Activated CD4-positive, CD25-positive, alpha-beta regulatory T cell treated with anti-CD3 and anti-CD28 coated beads, Interleukin-2, amount 50 U/mL, for 16 hours (primary cell): Measurements from ENCODE around the gene FKBP8.
A peak's percentile ranks its signal among the peaks of the same experiment; 100 is the strongest.
"Not testable (repeated sequence)": the region's sequence is repeated elsewhere in the genome, so short reads cannot be mapped to it uniquely, and the experiment has no call there.

ENCODE experiments used
- DNase-seq: peaks from one replicate; pipeline ENCODE4 v3.0.0-alpha.2; 2020; ENCODE audit warnings: low read depth, low spot score

The FKBP8 gene

GRCh38 chr19:18558604-18559003, 15.2 kb upstream of the FKBP8 start:
- no peak for DNase-seq

GRCh38 chr19:18558202-18558555, 14.8 kb upstream of the FKBP8 start:
- no peak for DNase-seq

DNA sequence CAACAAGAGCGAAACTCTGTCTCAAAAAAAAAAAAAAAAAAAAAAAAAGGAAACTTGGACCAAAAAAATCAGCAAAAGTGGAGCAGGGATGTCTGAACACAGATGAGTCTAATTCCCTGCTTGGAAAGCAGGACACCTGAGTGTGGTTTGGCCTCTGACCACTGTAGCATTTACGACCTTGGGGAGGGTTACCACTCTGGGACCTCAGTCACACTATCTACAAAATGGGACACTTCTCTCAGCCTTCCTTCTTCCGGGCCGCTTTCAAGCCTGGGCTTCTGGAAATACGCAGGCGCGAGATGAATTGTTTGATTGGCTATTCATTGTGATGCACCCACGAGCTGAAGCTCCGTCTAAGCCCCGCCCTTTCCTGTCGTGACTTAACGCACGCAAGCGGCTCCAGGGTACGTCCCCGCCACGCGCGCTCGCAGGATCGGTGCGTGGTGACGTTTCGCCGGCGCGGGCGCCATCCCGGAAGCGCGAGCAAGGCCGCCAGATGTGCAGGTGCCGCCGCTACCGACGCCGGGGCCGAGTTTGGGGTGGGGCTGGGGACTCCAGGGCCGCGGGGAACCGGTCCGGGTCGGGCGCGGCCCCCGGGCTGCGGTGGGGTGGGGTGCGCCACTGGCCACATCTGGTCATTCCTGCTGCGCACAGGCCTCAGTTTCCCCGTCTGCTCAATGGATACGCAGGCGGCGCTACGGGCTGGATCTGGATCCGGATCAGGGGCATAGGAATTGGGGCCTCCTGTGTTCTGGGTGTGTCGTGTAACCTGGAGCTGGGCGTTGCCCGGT, 14.2 kb upstream of the FKBP8 start, which contains the start of gene KXD1:
KXD1 (plus strand) TSS at position 460 of the 791 bp plus-strand sequence. CDS start 4,187 bp downstream, outside the sequence.
- DNase-seq = peak; percentile 97

DNA sequence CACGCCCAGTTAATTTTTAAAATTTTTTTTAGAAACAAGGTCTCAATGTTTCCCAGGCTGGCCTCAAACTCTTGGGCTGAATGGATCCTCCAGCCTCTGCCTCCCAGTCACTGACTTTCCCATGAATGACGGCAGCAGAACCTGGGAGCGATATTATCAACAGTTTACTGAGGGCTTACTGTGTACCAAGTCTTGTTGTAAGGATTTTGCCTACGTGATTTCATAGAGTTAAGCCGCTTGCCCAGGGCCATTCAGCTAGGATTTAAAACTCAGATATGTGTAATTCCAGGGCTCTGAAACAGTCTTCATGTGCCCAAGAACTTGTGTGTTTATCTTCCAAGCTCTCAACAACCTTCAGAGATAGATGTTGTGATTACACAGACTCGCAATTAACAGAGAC, 8.3 kb upstream of the FKBP8 start:
- DNase-seq = no peak

- peak; percentile 53 for DNase-seq
Measured at GRCh38 chr19:18543814-18544475, 572 bp upstream of the FKBP8 start.

GRCh38 chr19:18541992-18542940, 1.1 kb downstream of the FKBP8 start:
- DNase-seq = no peak

DNA sequence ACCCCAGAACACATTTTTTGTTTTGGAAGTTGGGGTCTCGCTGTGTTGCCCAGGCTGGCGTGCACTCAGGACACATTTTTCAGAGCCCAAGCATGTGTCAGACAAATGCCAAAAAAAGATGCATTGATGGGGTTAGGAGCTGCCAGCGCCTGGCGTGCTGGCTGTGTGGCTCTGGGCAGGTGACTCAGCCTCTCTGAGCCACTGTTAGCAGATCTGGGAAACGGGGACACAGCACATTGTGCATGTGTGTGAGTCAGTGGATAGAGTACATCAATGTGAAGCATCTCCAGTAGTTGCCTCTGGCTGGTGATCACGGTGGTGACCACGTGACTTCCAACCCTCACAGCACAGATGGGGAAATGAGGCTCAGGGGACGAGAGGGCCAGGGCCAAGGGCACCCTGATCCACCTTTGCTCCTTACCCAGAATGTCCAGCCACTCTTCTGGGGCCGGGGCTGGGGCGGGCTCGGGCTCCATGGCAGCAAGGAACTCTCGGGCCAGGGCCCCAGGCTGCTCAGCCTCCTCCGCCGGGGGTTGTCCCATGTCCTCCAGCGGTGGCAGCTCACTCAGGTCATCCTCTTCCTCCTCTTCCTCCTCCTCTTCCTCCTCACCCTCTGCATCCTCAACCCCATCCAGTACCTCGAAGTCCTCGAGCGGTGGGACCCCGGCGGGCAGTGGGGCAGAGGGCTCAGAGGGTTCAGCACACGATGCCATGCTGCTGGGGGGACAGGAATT, 1.9 kb downstream of the FKBP8 start:
- DNase-seq = no peak

- not testable (repeated sequence) for DNase-seq
Measured at GRCh38 chr19:18540200-18540599, 3.2 kb downstream of the FKBP8 start.

DNA sequence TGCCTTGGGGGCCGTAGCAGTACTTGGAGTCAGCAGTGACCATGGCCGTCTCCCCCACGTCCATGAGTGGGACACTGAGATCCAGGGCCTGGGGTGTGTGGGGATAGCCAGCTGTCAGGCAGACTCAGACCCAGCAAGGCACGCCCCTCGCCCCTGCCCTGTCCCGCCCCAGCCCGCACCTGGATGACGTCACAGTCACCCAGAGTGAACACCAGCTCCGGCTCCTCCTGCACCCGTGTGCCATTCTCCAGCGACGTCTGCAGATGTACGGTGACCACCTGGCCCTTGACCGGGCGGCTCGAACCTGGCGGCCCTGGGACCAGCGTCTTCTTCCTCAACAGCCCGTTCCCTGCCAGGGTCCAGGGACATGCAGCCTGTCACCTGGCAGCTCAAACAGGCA, 4.0 kb downstream of the FKBP8 start:
- DNase-seq = no peak

DNA sequence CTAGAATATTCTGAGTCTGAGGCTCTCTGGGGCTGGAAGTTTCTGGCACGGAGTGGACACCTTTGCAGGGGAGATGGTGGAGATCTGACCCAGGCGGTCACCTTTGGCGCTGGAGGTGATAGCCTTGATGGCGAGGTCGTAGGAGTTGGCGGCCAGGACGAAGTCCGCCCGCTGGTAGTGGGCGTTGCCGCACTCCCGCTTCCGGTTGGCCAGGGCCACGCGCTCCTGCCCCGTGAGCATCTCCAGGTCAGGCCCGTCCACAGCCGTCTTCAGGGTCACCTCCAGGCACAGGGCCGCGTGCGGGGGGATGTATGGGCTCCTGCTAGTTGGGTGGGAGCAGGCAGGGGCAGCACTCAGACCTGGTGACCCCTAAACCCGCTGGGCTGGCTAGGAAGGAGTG, 5.3 kb downstream of the FKBP8 start:
- DNase-seq = no peak

DNA sequence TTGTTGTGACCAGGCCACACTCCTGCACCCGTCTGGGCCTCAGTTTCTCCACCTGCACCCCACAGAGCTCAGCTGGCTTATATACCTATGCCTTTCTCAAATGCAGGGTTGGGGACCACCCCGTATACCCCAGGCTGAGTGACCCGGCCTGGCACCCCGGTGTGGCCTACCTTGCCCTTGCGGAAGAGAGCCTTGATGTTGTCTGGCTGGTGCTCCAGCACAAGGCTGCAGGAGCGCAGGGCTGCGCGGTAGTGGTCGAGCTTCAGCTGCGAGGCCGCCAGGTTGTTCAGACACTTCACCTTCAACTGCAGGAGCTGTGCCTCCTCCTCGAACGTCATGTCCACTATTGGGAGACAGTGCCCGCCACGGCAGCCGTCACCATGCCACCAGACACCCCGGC, 5.9 kb downstream of the FKBP8 start:
- DNase-seq = no peak

GRCh38 chr19:18536475-18536874, 6.9 kb downstream of the FKBP8 start:
- no peak for DNase-seq

DNA sequence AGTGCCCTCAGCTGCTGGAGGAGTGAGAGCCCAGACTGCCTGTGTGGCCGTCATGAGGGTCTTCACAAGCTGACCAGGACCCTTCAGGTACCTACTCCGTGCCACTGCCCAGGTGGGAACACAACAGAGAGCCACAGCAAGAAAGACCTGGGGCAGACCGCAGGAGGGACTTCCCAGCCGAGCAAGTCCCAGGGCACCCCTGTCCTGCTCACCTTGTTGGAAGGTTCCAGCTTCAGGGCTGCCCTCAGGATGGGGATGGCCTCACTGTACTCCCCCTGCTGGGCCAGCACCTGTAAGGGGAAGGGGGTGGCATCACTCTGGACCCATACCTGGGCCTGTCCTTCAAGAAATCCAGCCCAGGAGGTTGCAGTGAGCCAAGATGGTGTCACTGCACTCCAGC, 10.3 kb downstream of the FKBP8 start:
- no peak for DNase-seq

GRCh38 chr19:18532168-18532890, 11.0 kb downstream of the FKBP8 start:
- no peak for DNase-seq

DNA sequence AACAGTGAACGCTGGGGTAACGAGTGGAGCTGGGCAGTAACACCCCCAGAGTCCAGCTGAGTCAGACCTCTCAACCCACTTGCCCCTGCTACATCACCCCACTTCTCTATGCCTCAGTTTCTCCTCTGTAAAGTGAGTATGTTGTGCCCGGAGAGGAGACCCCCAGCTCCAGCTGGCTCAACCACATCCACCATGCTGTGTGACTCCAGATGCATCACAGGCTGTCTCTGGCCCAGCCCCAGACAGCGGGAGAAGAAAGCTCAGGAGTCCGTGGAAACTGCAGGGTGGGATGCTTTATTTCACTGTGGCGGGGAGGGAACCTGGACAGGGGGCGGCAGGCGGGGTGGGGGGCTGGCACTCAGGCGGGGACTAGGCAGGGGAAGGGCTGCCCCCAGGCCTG, 11.9 kb downstream of the FKBP8 start:
- DNase-seq = no peak

DNA sequence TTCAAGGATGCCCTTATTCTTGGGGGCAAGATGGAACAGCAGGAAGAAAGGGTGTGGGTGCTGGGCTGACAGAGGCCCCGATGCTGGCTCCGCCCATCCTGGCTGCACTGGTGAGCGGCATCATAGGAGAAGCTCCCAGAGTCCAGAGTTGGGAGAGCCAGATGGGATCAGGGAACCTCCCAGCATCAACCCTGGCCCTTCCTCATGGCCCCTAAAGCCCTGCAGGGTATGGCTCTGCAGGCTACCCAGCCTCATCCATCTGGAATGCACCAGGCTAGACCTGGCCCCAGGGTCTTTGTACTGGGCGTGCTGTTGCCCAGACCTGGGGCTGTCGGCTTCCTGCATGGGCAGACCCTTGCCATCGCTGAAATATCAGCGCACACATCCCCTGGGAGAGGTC, 13.6 kb downstream of the FKBP8 start:
- no peak for DNase-seq

DNA sequence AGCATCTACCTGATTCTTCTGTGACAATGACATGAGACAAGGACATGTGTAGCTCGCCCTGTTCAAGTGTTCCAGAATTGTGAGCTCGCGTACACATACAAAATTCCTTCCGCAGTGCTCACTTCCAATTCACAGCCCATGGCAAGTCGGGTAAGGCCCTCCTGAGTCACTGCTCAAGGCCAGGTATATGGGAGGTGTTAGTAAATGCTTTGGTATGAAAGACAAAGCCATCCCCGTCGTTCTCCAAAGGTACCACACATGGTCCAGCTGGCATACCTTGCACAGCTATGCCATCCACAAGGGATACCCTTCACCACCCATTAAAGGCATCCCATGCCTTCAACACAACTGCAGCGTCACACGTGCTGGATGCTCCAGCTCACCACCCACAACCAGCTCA, 17.1 kb downstream of the FKBP8 start:
- no peak for DNase-seq

DNA sequence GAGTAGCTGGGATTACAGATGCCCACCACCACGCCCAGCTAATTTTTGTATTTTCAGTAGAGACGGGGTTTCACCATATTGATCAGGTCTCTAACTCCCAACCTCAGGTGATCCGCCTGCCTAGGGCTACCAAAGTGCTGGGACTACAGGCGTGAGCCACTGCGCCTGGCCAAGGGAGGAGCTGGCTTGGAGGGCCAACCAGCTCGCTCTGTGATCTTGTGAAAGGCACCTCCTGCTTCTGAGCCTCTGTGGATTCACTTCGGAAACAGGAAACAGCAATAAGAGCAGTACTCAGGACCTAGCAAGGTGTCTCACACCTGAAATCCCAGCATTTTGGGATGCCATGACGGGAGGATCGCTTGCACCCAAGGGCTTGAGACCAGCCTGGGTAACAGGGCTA, 19.5 kb downstream of the FKBP8 start:
- DNase-seq = no peak

DNA sequence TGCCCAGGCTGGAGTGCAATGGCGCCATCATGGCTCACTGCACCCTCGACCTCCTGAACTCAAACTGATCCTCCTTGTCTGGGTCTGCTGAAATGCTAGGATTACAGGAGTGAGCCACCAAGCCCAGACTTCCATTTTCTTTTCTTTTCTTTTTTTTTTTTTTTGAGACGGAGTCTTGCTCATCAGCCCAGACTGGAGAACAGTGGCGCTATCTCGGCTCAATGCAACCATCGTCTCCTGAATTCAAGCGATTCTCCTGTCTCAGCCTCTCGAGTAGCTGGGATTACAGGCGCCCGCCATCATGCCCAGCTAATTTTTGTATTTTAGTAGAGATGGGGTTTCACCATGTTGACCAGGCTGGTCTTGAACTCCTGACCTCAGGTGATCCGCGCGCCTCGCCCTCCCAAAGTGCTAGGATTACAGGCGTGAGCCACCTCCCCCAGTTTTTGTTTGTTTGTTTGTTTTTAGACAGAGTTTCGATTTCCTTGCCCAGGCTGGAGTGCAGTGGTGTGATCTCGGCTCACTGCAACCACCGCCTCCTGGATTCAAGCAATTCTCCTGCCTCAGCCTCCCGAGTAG, 20.4 kb downstream of the FKBP8 start:
- DNase-seq = not testable (repeated sequence)

- peak; percentile 100 for DNase-seq
Measured at GRCh38 chr19:18522124-18522861, 21.1 kb downstream of the FKBP8 start.
